Keratinocyte (primary cell): ENCODE measurements around the gene SDCCAG8. TPM values are rescaled to one million over a fixed set of nuclear protein-coding genes. Genes with fewer than 3 reads are reported as not detected.

Source experiments
- DNase-seq: peaks from one replicate; pipeline ENCODE4 v3.0.0-alpha.2; 2011; ENCODE audit warnings: low read depth, missing footprints, low spot score
- FAIRE-seq: peaks from 2 replicates; lab custom pipeline; 2011; peaks lifted over from hg19 to GRCh38; lab: Jason Lieb, UNC
- H2AFZ ChIP-seq: 2 replicates; pipeline ENCODE4 v1.6.0; 2012; ENCODE audit warnings: low read length, control low read depth, inconsistent platforms; ENCODE audit not compliant: control insufficient read depth
- H3K27ac ChIP-seq: 2 replicates; pipeline ENCODE4 v1.5.1; 2011; ENCODE audit warnings: low read length; ENCODE audit not compliant: control insufficient read depth, insufficient read depth
- H3K27me3 ChIP-seq: 3 replicates; pipeline ENCODE4 v1.6.0; 2011; ENCODE audit warnings: low read length; ENCODE audit not compliant: control insufficient read depth, insufficient read depth; ENCODE audit errors: extremely low read depth
- H3K36me3 ChIP-seq, 2 experiments: 2 replicates in 1 of 2; 3 replicates in 1 of 2; pipeline ENCODE4 v1.5.1; 2011; ENCODE audit warnings: low read length in 2 of 2, mild to moderate bottlenecking in 1 of 2; ENCODE audit not compliant: control insufficient read depth in 2 of 2, insufficient read depth in 2 of 2; ENCODE audit errors: extremely low read depth in 1 of 2
- H3K4me1 ChIP-seq: 3 replicates; pipeline ENCODE4 v1.5.1; 2011; ENCODE audit warnings: low read length; ENCODE audit not compliant: control insufficient read depth, insufficient read depth; ENCODE audit errors: extremely low read depth
- H3K4me2 ChIP-seq: 3 replicates; pipeline ENCODE4 v1.6.0; 2011; ENCODE audit warnings: low read depth, low read length; ENCODE audit not compliant: control insufficient read depth, insufficient read depth; ENCODE audit errors: extremely low read depth
- H3K4me3 ChIP-seq, 3 experiments: fragments of 200-600 bp in 1 of 3; sonication (generic) in 1 of 3; 2 replicates in 2 of 3; 3 replicates in 1 of 3; pipeline ENCODE4 v1.5.1; 2011 to 2016; ENCODE audit warnings: low read length in 3 of 3, mild to moderate bottlenecking in 3 of 3, control low read depth in 2 of 3, inconsistent platforms in 1 of 3, low read depth in 1 of 3, mixed read lengths in 1 of 3, mixed run types in 1 of 3, moderate library complexity in 1 of 3; ENCODE audit not compliant: control insufficient read depth in 2 of 3, insufficient read depth in 2 of 3; ENCODE audit errors: extremely low read depth in 1 of 3
- H3K79me2 ChIP-seq: 2 replicates; pipeline ENCODE4 v1.6.0; 2012; ENCODE audit warnings: low read length; ENCODE audit not compliant: control insufficient read depth, insufficient read depth
- H3K9ac ChIP-seq: 3 replicates; pipeline ENCODE4 v1.6.0; 2011; ENCODE audit warnings: low read length; ENCODE audit not compliant: control insufficient read depth, insufficient read depth; ENCODE audit errors: extremely low read depth
- H3K9me1 ChIP-seq: 3 replicates; pipeline ENCODE4 v1.6.0; 2011; ENCODE audit warnings: low read length; ENCODE audit not compliant: control insufficient read depth, insufficient read depth; ENCODE audit errors: extremely low read depth
- H3K9me3 ChIP-seq: 2 replicates; pipeline ENCODE4 v1.5.1; 2012; ENCODE audit warnings: low read depth, low read length; ENCODE audit not compliant: control insufficient read depth
- H4K20me1 ChIP-seq: 3 replicates; pipeline ENCODE4 v1.6.0; 2011; ENCODE audit warnings: low read length; ENCODE audit not compliant: control insufficient read depth, insufficient read depth; ENCODE audit errors: extremely low read depth
- CTCF ChIP-seq, 3 experiments: IDR thresholded peaks in 1 of 3; conservative IDR thresholded peaks in 1 of 3; optimal IDR thresholded peaks in 1 of 3; 2 replicates in 2 of 3; 3 replicates in 1 of 3; pipeline versions ENCODE3 to v1.5.1; 2011; ENCODE audit warnings: low read length in 3 of 3, mild to moderate bottlenecking in 3 of 3, moderate library complexity in 2 of 3, control low read depth in 1 of 3, inconsistent platforms in 1 of 3; ENCODE audit not compliant: insufficient read depth in 2 of 3; ENCODE audit errors: extremely low read depth in 1 of 3
- EZH2 ChIP-seq: IDR thresholded peaks from one replicate; pipeline ENCODE4 v1.6.1; 2012; ENCODE audit warnings: inconsistent platforms, mild to moderate bottlenecking, low read length, moderate library complexity
- dilution Hi-C: fragments of 300-500 bp; cut with MboI; formaldehyde crosslinking; loops from one replicate; pipeline ENCODE4 v1.7.0; 2020; ENCODE audit warnings: low sequenced_read_pairs; ENCODE audit not compliant: extremely low pct_ligation_motif_present
- polyA plus RNA-seq, 5 experiments: library from polyadenylated mRNA; depleted of rRNA in 3 of 5; stranded (reverse) in 3 of 5; stranded (forward) in 1 of 5; unstranded in 1 of 5; fragments of >200 nt; gene quantifications; 1 replicate in 1 of 5; 2 replicates in 3 of 5; 3 replicates in 1 of 5; pipeline versions ENCODE4 v1.2.1 to v1.2.3, GENCODE V29; 2011 to 2012; ENCODE audit warnings: missing spikeins in 2 of 5, low read depth in 1 of 5, low replicate concordance in 1 of 5

Gene SDCCAG8
- polyA plus RNA-seq, 1 donor (not counting 4 experiments of a cell fraction or from before 2014, with no cell fraction given), result 61.6 TPM

GRCh38 chr1:243246916-243247315, 8.9 kb upstream of the SDCCAG8 start:
- H3K9ac ChIP-seq, result no peak overlapping the region

GRCh38 chr1:243247901-243248300, 7.9 kb upstream of the SDCCAG8 start:
- no peak overlapping the region for H3K4me3 ChIP-seq
- dilution Hi-C loops, result no loop called here
- no peaks in the 10 kb centered on the region for H4K20me1 ChIP-seq
- no peak overlapping the region for H2AFZ ChIP-seq
- no peaks in the 10 kb centered on the region for H3K36me3 ChIP-seq
- H3K79me2 ChIP-seq, result peaks cover 93% of the 10 kb centered on the region
- TF ChIP-seq EZH2 (no peak), CTCF (optimal IDR thresholded peaks at IDR 0.05 in 1 of 3, IDR thresholded peaks at IDR 0.05 in 1 of 3, conservative IDR thresholded peaks at IDR 0.05 in 1 of 3; ENCODE audit: extremely low read depth in 1 of 3, insufficient read depth in 2 of 3, low read length in 3 of 3) (no peak)
- DNase-seq (no peak), FAIRE-seq (no peak)
- H3K9me3 ChIP-seq, result no peaks in the 10 kb centered on the region
- H3K9ac ChIP-seq, result no peak overlapping the region
- H3K9me1 ChIP-seq, result no peaks in the 10 kb centered on the region
- H3K4me1 ChIP-seq, result peaks cover 7% of the 10 kb centered on the region
- H3K27me3 ChIP-seq, result no peaks in the 10 kb centered on the region
- no peak overlapping the region for H3K27ac ChIP-seq
- no peak overlapping the region for H3K4me2 ChIP-seq

More at GRCh38 chr1:243246916-243247315, 8.9 kb upstream of the SDCCAG8 start:
- DNase-seq, result no peak
- Histone ChIP-seq H3K9me1 (no peaks in the 10 kb centered on the region), H3K4me3 (no peak overlapping the region), H3K4me2 (no peak overlapping the region), H4K20me1 (no peaks in the 10 kb centered on the region), H3K79me2 (peaks cover 93% of the 10 kb centered on the region), H3K36me3 (no peaks in the 10 kb centered on the region), H3K9me3 (no peaks in the 10 kb centered on the region), H3K27ac (no peak overlapping the region), H3K27me3 (no peaks in the 10 kb centered on the region), H3K4me1 (peaks cover 5% of the 10 kb centered on the region), H2AFZ (no peak overlapping the region)
- TF ChIP-seq CTCF (optimal IDR thresholded peaks at IDR 0.05 in 1 of 3, IDR thresholded peaks at IDR 0.05 in 1 of 3, conservative IDR thresholded peaks at IDR 0.05 in 1 of 3; ENCODE audit: extremely low read depth in 1 of 3, insufficient read depth in 2 of 3, low read length in 3 of 3), result no peak
- TF ChIP-seq EZH2, result no peak
- dilution Hi-C loops, result no loop called here
- FAIRE-seq, result no peak
